AG04449 (cell line): ENCODE data around the gene CBFA2T3.

ENCODE experiments used
- CTCF ChIA-PET: fragments of 350-600 bp; formaldehyde crosslinking; extraction: SDS; loops from one replicate; lab custom pipeline; 2021; ENCODE audit warnings: antibody characterized with exemption; lab: Yijun Ruan, JAX
- POLR2A ChIA-PET: fragments of 400-600, 350-600 bp; formaldehyde crosslinking; extraction: SDS; loops from one replicate; lab custom pipeline; 2020; ENCODE audit warnings: antibody characterized with exemption, inconsistent platforms; lab: Yijun Ruan, JAX
- DNase-seq: peaks from one replicate; pipeline ENCODE4 v3.0.0-alpha.2; 2010; ENCODE audit warnings: low read depth, low spot score
- H3K4me3 ChIP-seq: 2 replicates; pipeline ENCODE4 v1.5.1; 2011; ENCODE audit warnings: low read depth, mild to moderate bottlenecking, control low read depth, low read length
- CTCF ChIP-seq: IDR thresholded peaks from one replicate; pipeline ENCODE4 v1.5.1; 2011; ENCODE audit warnings: mild to moderate bottlenecking, moderate library complexity, low read length, control low read depth, inconsistent platforms; ENCODE audit not compliant: insufficient read depth; ENCODE audit errors: missing control alignments

Gene CBFA2T3

GRCh38 chr16:88830783-88831182 is 146.2 kb downstream of the CBFA2T3 start:
- ChIA-PET CTCF (interaction anchor here (1.3 to 1.5 kb wide), 3 partner anchors 12 to 16 kb away, joined by 3 to 5 read pairs (median 3); no protein-coding TSS in a partner anchor), POLR2A (no interaction called here)
- no peak for DNase-seq
- H3K4me3 ChIP-seq: no peak overlapping the region
- TF ChIP-seq CTCF: no peak

- ChIA-PET POLR2A (no interaction called here), CTCF (interaction anchor here (1.3 to 1.5 kb wide), 3 partner anchors 12 to 16 kb away, joined by 3 to 5 read pairs (median 3); no protein-coding TSS in a partner anchor)
- TF ChIP-seq CTCF: no peak
- DNase-seq: no peak
- H3K4me3 ChIP-seq: no peak overlapping the region
Observed at GRCh38 chr16:88830258-88830657, 146.7 kb downstream of the CBFA2T3 start.

- no peak for DNase-seq
- TF ChIP-seq CTCF: no peak
- H3K4me3 ChIP-seq: no peak overlapping the region
- ChIA-PET CTCF (interaction anchor here (1.2 kb wide), 1 partner anchor 19 kb away, joined by 3 read pairs; no protein-coding TSS in a partner anchor), POLR2A (no interaction called here)
Observed at GRCh38 chr16:88828711-88829110, 148.3 kb downstream of the CBFA2T3 start.

GRCh38 chr16:88827727-88828126 is 149.3 kb downstream of the CBFA2T3 start:
- TF ChIP-seq CTCF: no peak
- ChIA-PET POLR2A (interaction anchor here (0.6 kb wide), 1 partner anchor 22 kb away, joined by 3 read pairs; no protein-coding TSS in a partner anchor), CTCF (interaction anchor here (1.1 to 1.2 kb wide), 2 partner anchors 16 to 18 kb away, joined by 3 read pairs; partner anchors contain the start of gene APRT)
- H3K4me3 ChIP-seq: no peak overlapping the region
- DNase-seq: no peak

GRCh38 chr16:88826070-88826840 is 150.8 kb downstream of the CBFA2T3 start:
- ChIA-PET CTCF (no interaction called here), POLR2A (no interaction called here)
- TF ChIP-seq CTCF: no peak
- H3K4me3 ChIP-seq: no peak overlapping the region
- no peak for DNase-seq

GRCh38 chr16:88825146-88825545 is 151.9 kb downstream of the CBFA2T3 start:
- no peak for TF ChIP-seq CTCF
- H3K4me3 ChIP-seq: no peak overlapping the region
- no peak for DNase-seq
- ChIA-PET CTCF (interaction anchor here (1.0 kb wide), 1 partner anchor 12 kb away, joined by 4 read pairs; no protein-coding TSS in a partner anchor), POLR2A (no interaction called here)
